K562 (cell line): Measurements from ENCODE around the gene HEPACAM. TPM values are rescaled to one million over a fixed set of nuclear protein-coding genes. Genes with fewer than 3 reads are reported as not detected.

Experiments
- DACH1 ChIP-seq: fragments of 450-650 bp; IDR thresholded peaks from 2 replicates; pipeline ENCODE4 v1.6.1; 2018; ENCODE audit not compliant: partially characterized antibody
- DDX20 ChIP-seq: fragments of 450-650 bp; IDR thresholded peaks from 2 replicates; pipeline ENCODE4 v1.6.1; 2016; ENCODE audit warnings: missing genetic modification characterization, low read depth, mild to moderate bottlenecking, missing compliant biosample characterization, moderate library complexity
- FOXK1 ChIP-seq: sonication (generic); formaldehyde crosslinking; IDR thresholded peaks from 2 replicates; pipeline ENCODE4 v1.8.0; 2022; ENCODE audit warnings: missing genetic modification reagents, mild to moderate bottlenecking, borderline replicate concordance
- FUS ChIP-seq: fragments of 200-400 bp; formaldehyde crosslinking; optimal IDR thresholded peaks from 2 replicates; pipeline ENCODE3; 2017; ENCODE audit warnings: low read depth, low read length
- HDAC1 ChIP-seq, 2 experiments: fragments of 450-650 bp; IDR thresholded peaks; 2 replicates each; pipeline ENCODE4 v1.6.1; 2016 to 2017; ENCODE audit warnings: inconsistent platforms in 1 of 2, mild to moderate bottlenecking in 1 of 2, moderate library complexity in 1 of 2
- HIVEP1 ChIP-seq: fragments of 250-450 bp; sonication (Bioruptor Pico); IDR thresholded peaks from 2 replicates; pipeline ENCODE4 v1.4.0; 2020; ENCODE audit warnings: mild to moderate bottlenecking
- KDM2B ChIP-seq: fragments of 250-450 bp; sonication (Bioruptor Pico); IDR thresholded peaks from 2 replicates; pipeline ENCODE4 v1.8.0; 2021; ENCODE audit warnings: mild to moderate bottlenecking, moderate library complexity
- PML ChIP-seq: IDR thresholded peaks from 2 replicates; pipeline ENCODE4 v1.6.1; 2012; ENCODE audit warnings: low read length, inconsistent platforms
- PPARD ChIP-seq: fragments of 250-450 bp; sonication (Bioruptor Pico); IDR thresholded peaks from 2 replicates; pipeline ENCODE4 v1.8.0; 2022; ENCODE audit warnings: inconsistent platforms, mild to moderate bottlenecking, moderate library complexity
- PTTG1 ChIP-seq: fragments of 450-650 bp; IDR thresholded peaks from 2 replicates; pipeline ENCODE4 v1.6.1; 2016; ENCODE audit warnings: low read depth, mild to moderate bottlenecking, missing genetic modification characterization, missing compliant biosample characterization
- RAD21 ChIP-seq, 2 experiments: fragments of 250-450 bp in 1 of 2; fragments of 450-650 bp in 1 of 2; sonication (Bioruptor Pico) in 1 of 2; formaldehyde crosslinking in 1 of 2; IDR thresholded peaks in 1 of 2; conservative IDR thresholded peaks in 1 of 2; 2 replicates each; pipeline versions ENCODE4 v1.4.0 to v1.8.0; 2020 to 2022; ENCODE audit warnings: mild to moderate bottlenecking in 2 of 2, moderate library complexity in 1 of 2
- RAD51 ChIP-seq: fragments of 450-650 bp; IDR thresholded peaks from 2 replicates; pipeline ENCODE4 v1.7.1; 2016; ENCODE audit warnings: low read depth, mild to moderate bottlenecking, borderline replicate concordance
- RBM22 ChIP-seq: fragments of 200-400 bp; formaldehyde crosslinking; IDR thresholded peaks from 2 replicates; pipeline ENCODE4 v1.6.1; 2018; ENCODE audit warnings: low read length, low read depth; ENCODE audit not compliant: poor library complexity, severe bottlenecking
- RBM34 ChIP-seq: fragments of 200-400 bp; formaldehyde crosslinking; IDR thresholded peaks from 2 replicates; pipeline ENCODE4 v1.6.1; 2018; ENCODE audit warnings: low read length, borderline replicate concordance; ENCODE audit not compliant: insufficient read depth
- RNF2 ChIP-seq: sonication (generic); IDR thresholded peaks from 2 replicates; pipeline ENCODE4 v1.6.1; 2016
- SUPT5H ChIP-seq: fragments of 450-650 bp; IDR thresholded peaks from 2 replicates; pipeline ENCODE4 v1.6.1; 2016
- TGIF2 ChIP-seq: sonication (generic); formaldehyde crosslinking; IDR thresholded peaks from 2 replicates; pipeline ENCODE4 v1.8.1; 2022; ENCODE audit warnings: mild to moderate bottlenecking, missing genetic modification reagents, moderate library complexity
- ZNF12 ChIP-seq: sonication (generic); formaldehyde crosslinking; IDR thresholded peaks from 2 replicates; pipeline ENCODE4 v1.4.0; 2020; ENCODE audit warnings: mild to moderate bottlenecking, missing genetic modification reagents
- ZNF644 ChIP-seq: fragments of 200-800 bp; sonication (Bioruptor generic); IDR thresholded peaks from 2 replicates; pipeline ENCODE4 v1.6.1; 2016; ENCODE audit warnings: low read depth, missing genetic modification characterization, missing compliant biosample characterization
- ZNF76 ChIP-seq: fragments of 250-450 bp; sonication (Bioruptor Pico); IDR thresholded peaks from 2 replicates; pipeline ENCODE4 v1.4.0; 2020; ENCODE audit warnings: mild to moderate bottlenecking, moderate library complexity, borderline replicate concordance
- polyA plus RNA-seq, 8 experiments: library from polyadenylated mRNA; depleted of rRNA in 4 of 8; stranded (reverse) in 5 of 8; unstranded in 3 of 8; fragments of >200 nt; fragmentation: Nextera tagmentation in 2 of 8; fragmentation: Illumina TruSeq in 1 of 8; extraction: Ambion mirVana in 2 of 8; extraction: Trizol in 1 of 8; gene quantifications; 2 replicates each; pipeline versions ENCODE4 v1.2.1 to v1.2.3, GENCODE V29; 2011 to 2014; ENCODE audit warnings: inconsistent platforms in 1 of 8, missing spikeins in 1 of 8
- total RNA-seq, 7 experiments: library from RNA; depleted of rRNA in 6 of 7; stranded (reverse); fragments of >200 nt in 6 of 7; fragmentation: Illumina TruSeq in 2 of 7; extraction: Trizol in 2 of 7; gene quantifications; 2 replicates each; pipeline versions ENCODE4 v1.2.1 to v1.2.3, GENCODE V29; 2011 to 2021; ENCODE audit warnings: low replicate concordance in 1 of 7
- TF ChIP-seq, protein P1 (sequence below), 2 experiments: fragments of 450-650 bp; IDR thresholded peaks; 2 replicates each; pipeline ENCODE4 v1.6.1; 2016; ENCODE audit warnings: mild to moderate bottlenecking in 2 of 2, borderline replicate concordance in 1 of 2, low read depth in 1 of 2, moderate library complexity in 1 of 2

HEPACAM gene
- total and polyA plus RNA-seq, 9 of the 15 experiments (the other 6 are each of a cell fraction or from before 2014, with no cell fraction given): not detected

DNA sequence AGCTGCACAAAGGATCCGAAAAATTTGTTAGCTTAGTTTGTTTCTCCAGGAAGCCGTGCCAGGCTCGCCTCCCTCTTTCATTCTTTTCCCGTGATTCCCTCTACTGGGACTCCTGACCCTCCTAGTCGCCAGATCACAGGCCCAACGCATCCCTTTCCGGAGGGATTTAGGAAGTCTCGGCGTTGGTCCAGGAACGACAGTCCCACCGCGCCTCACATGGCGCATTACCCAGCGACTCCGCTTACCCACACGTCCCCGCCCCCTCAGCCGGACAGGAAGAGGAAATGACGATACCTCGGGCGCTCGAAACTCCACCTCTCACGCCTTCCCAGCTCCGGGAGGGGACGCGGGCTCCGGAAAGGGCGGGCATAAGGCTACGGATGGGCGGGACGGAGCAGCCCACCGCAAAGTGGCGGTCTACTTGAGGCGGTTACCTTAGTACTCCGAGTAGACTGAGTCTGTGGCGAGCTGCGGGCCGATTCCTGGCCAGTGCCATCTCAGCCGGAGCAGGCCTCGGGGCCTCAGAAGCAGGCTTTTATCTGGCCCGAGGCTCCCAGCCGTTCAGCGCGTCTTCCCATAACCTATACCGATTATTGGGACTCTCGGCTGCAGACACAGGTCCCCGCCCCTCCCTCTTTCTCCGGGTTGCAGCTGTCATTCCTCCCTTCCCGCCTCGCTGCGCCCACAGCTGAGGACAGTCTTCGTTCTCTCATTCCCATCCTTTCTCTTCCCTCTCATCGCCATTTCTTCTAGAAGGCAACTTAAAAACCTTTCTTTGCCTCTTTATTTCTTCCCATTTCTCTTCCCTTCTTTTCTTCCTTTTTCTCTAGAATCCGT, 18.1 kb upstream of the HEPACAM start, which contains the start of gene CCDC15 (continued):
- TF ChIP-seq, protein P1, sequence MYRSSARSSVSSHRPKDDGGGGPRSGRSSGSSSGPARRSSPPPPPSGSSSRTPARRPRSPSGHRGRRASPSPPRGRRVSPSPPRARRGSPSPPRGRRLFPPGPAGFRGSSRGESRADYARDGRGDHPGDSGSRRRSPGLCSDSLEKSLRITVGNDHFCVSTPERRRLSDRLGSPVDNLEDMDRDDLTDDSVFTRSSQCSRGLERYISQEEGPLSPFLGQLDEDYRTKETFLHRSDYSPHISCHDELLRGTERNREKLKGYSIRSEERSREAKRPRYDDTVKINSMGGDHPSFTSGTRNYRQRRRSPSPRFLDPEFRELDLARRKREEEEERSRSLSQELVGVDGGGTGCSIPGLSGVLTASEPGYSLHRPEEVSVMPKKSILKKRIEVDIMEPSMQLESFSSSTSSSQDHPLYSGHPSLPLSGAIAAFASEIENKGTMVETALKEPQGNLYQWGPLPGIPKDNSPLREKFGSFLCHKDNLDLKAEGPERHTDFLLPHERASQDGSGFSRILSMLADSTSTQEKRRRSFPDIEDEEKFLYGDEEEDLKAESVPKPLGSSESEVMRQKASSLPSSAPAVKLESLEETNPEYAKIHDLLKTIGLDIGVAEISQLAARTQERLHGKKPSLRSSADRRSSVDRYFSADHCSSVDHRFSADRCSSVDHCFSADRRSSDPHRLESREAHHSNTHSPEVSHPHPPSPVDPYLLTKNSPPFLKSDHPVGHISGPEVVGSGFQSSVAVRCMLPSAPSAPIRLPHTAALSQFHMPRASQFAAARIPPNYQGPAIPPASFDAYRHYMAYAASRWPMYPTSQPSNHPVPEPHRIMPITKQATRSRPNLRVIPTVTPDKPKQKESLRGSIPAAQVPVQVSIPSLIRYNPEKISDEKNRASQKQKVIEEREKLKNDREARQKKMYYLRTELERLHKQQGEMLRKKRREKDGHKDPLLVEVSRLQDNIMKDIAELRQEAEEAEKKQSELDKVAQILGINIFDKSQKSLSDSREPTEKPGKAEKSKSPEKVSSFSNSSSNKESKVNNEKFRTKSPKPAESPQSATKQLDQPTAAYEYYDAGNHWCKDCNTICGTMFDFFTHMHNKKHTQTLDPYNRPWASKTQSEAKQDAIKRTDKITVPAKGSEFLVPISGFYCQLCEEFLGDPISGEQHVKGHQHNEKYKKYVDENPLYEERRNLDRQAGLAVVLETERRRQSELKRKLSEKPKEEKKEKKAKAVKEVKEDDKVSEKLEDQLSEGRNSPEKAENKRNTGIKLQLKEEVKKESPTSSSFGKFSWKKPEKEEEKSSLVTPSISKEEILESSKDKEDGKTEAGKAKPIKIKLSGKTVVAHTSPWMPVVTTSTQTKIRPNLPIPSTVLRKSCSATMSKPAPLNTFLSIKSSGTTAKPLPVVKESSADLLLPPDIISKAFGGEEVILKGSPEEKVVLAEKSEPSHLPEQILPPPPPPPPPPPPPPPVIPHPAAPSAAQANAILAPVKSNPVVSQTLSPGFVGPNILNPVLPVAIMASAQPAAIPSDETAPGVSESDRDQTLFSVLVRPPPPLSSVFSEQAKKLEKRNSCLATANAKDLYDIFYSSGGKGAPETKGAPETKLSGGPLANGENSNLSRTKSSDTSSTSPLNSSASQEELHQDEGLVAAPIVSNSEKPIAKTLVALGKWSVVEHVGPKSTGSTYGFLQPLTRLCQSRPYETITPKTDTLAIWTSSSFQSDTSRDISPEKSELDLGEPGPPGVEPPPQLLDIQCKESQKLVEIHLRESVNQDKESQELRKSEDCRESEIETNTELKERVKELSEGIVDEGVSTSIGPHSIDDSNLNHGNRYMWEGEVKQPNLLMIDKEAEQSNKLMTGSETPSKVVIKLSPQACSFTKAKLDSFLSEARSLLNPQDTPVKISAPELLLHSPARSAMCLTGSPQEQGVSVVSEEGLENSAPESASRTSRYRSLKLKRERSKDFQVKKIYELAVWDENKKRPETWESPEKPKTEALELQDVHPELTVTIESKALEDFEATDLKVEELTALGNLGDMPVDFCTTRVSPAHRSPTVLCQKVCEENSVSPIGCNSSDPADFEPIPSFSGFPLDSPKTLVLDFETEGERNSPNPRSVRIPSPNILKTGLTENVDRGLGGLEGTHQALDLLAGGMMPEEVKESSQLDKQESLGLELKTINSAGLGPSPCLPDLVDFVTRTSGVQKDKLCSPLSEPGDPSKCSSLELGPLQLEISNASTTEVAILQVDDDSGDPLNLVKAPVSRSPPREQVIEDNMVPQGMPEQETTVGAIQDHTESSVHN (IDR thresholded peaks at IDR 0.05; ENCODE audit: borderline replicate concordance in 1 of 2, low read depth in 1 of 2): no peak
- TF ChIP-seq ZNF76 (CRISPR knock-in tag) (no peak), PML (peak; percentile 86), ZNF12 (CRISPR knock-in tag) (no peak), PTTG1 (tag) (no peak), FUS (no peak), PPARD (CRISPR knock-in tag) (no peak), FOXK1 (CRISPR knock-in tag) (no peak), SUPT5H (peak; percentile 95), HDAC1 (IDR thresholded peaks at IDR 0.05) (peak in 1 of 2 experiments; percentile 83; a peak in 2 of 4 replicates), TGIF2 (CRISPR knock-in tag) (no peak), RAD51 (no peak), RBM34 (no peak), RBM22 (no peak), DDX20 (no peak), RNF2 (peak; percentile 62), ZNF644 (tag) (no peak), HIVEP1 (CRISPR knock-in tag) (no peak), DACH1 (no peak), KDM2B (no peak), RAD21 (CRISPR knock-in tag; conservative IDR thresholded peaks at IDR 0.05 in 1 of 2, IDR thresholded peaks at IDR 0.05 in 1 of 2) (0 out of 4 replicates have a peak, but pooled peaks of 1 of the 2 experiments have one; percentile 2)
